Measurements from ENCODE around the gene EYS. TPM values are rescaled to one million over a fixed set of nuclear protein-coding genes. Genes with fewer than 3 reads are reported as not detected.
"Not testable (repeated sequence)": the region's sequence is repeated elsewhere in the genome, so short reads cannot be mapped to it uniquely, and the experiment has no call there.

Gene EYS
- total RNA-seq, 2 donors from 2014 or later: not detected

DNA sequence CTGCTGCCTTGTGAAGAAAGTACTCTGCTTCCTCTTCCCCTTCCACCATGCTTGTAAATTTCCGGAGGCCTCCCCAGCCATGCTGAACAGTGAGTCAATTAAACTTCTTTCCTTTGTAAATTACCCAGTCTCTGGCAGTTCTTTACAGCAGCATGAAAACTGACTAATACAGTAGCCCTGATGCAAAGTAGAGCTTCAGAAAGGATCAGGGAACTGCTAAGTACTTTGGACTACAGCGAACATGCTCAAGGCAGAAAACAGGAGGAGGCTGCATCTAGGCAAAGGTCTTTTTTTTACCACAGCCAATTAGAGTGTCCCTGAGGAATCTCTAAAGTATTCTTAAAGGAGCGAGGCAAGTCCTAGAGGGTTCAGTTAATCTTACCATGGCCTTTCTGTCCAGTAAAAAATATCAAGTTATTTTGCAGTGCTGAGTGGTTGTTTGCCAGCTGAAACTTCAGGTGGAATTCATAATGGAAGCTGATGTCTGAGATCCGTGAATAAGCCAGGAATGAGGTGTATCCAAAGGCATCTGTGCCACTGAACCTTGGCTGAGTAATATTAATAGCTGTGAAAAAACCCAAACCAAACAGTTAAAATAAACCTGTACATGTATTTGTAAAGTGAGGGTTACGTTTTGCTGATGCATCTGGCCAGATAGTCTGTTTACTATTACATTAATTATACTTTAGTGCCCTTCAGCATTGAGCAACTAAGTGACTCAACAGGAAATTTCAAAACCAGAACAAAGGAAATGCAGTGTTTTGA lies 1901.0 kb downstream of the EYS start:
- H3K4me1 Mint-ChIP-seq: no peaks in the 10 kb centered on the region
- no peak overlapping the region for H3K27ac Mint-ChIP-seq
- no peaks in the 10 kb centered on the region for H3K9me3 Mint-ChIP-seq
- no peak for ATAC-seq (replicated peaks)
- peaks cover 3% of the 10 kb centered on the region for H3K27me3 Mint-ChIP-seq
- H3K36me3 Mint-ChIP-seq (ENCODE audit: low read depth): no peaks in the 10 kb centered on the region
- no peak overlapping the region for H3K4me3 Mint-ChIP-seq

DNA sequence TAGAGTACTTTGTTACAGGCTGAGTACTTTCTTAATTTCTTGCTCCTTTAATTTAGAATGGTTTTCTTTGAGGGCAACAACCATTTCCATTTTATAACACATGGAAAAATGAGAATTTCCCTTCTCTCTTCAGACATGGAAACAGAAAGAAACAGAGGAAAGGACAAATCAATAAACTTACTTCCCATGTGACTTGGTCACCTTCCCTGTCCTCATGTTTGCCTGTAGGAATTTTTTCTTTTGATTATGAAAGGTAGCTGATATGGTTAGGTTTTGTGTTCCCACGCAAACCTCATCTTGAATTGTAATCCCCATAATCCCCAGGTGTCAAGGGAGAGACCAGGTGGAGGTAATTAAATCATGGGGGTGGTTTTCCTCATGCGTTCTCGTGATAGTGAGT lies 1901.7 kb downstream of the EYS start:
- Mint-ChIP-seq H3K36me3 (ENCODE audit: low read depth) (no peaks in the 10 kb centered on the region), H3K27ac (no peak overlapping the region), H3K4me3 (no peak overlapping the region), H3K4me1 (no peaks in the 10 kb centered on the region), H3K27me3 (no peaks in the 10 kb centered on the region), H3K9me3 (no peaks in the 10 kb centered on the region)
- no peak for ATAC-seq (replicated peaks)

DNA sequence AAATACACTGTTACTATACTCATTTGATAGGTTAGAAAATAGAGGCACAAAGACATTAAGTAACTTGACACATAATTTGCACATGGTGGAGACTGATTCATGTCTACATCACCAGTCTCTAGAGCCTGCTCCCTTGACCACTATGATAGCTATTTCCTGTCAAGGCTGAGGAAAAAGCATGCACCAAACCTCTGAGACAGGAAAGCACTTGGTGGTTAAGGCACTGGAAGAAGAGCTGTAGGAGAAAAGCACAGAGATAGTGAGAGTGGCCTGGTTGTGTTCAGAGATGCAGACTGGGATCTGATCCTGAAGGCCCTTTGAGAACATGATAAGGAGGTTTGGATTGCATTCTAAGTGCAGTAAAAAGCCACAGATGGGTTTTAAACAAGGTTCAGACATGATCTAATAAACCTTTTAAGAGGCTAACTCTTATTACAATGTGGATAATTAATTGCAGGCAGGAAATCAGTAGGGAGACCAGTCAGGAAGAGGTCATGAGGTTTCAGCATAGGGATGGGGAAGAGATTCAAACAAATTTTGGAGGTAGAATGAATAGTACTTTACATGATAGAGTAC lies 1902.6 kb downstream of the EYS start:
- Mint-ChIP-seq H3K9me3 (no peaks in the 10 kb centered on the region), H3K27ac (no peak overlapping the region), H3K4me3 (no peak overlapping the region), H3K27me3 (peaks cover 3% of the 10 kb centered on the region), H3K4me1 (no peaks in the 10 kb centered on the region), H3K36me3 (ENCODE audit: low read depth) (no peaks in the 10 kb centered on the region)
- ATAC-seq (replicated peaks): no peak

DNA sequence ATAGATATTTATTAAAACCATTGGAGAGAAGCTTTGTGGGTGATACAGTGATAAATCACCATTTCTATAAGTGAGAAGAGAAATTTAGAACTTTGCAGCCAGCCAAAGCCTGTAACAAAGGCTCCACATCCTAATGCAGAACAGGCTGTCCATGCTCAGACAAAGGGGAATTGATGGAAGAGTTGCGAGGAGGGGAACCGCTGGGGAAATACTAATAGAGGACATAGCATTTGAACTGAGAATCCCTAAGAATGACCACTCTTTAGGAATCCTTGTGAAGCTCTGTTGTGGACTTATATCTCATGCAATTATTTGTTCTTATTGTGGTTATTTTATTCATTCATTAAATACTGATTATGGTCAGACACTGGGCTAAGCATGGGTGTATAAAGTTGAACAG lies 1903.7 kb downstream of the EYS start:
- H3K4me1 Mint-ChIP-seq: no peaks in the 10 kb centered on the region
- H3K36me3 Mint-ChIP-seq (ENCODE audit: low read depth): no peaks in the 10 kb centered on the region
- no peaks in the 10 kb centered on the region for H3K9me3 Mint-ChIP-seq
- H3K27ac Mint-ChIP-seq: no peak overlapping the region
- no peak overlapping the region for H3K4me3 Mint-ChIP-seq
- H3K27me3 Mint-ChIP-seq: peaks cover 3% of the 10 kb centered on the region
- ATAC-seq (replicated peaks): no peak

DNA sequence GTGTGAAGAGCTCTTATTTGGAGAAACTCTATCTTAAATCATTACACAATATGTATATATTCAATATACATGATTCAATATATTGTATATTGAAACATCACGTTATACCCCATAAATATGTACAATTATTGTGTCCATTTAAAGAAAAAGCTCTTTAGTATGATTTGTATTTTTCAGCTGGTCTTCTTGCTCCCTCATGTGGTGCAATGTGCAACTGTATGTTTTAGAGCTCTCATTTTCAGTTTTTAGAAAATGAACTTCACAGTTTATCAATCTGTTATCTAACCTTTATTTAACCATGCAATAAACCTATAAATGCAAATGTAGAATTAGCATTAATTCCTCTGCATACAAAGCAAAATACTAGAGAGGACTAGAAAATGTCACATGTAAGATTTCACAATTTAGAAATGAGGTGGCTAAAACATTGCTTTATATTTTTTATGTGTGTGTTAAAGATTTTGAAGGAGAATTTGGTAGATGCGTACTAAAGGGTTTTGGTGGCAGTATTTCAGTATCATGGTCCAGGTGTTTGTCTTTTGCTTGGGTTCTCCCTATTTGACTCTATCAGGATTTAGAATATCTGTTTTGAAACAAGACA lies 1904.3 kb downstream of the EYS start:
- Mint-ChIP-seq H3K4me3 (no peak overlapping the region), H3K9me3 (no peaks in the 10 kb centered on the region), H3K27me3 (peaks cover 3% of the 10 kb centered on the region), H3K4me1 (no peaks in the 10 kb centered on the region), H3K36me3 (ENCODE audit: low read depth) (no peaks in the 10 kb centered on the region), H3K27ac (no peak overlapping the region)
- no peak for ATAC-seq (replicated peaks)

DNA sequence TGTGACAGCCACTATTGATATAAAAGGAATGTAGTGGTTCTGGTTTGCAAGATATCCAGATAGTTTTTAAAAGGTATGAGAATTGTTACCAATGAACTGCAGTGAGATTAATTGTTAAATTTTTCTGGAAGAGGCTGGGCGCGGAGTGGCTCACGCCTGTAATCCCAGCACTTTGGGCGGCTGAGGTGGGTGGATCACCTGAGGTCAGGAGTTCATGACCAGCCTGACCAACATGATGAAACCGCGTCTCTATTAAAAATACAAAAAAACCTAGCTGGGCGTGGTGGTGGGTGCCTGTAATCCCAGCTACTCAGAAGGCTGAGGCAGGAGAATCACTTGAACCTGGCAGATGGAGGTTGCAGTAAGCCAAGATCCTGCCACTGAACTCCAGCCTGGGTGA lies 1906.6 kb downstream of the EYS start:
- not testable (repeated sequence) for H3K27me3 Mint-ChIP-seq; H3K36me3 Mint-ChIP-seq (ENCODE audit: low read depth); H3K9me3 Mint-ChIP-seq; H3K27ac Mint-ChIP-seq; H3K4me1 Mint-ChIP-seq; H3K4me3 Mint-ChIP-seq; ATAC-seq (replicated peaks)

DNA sequence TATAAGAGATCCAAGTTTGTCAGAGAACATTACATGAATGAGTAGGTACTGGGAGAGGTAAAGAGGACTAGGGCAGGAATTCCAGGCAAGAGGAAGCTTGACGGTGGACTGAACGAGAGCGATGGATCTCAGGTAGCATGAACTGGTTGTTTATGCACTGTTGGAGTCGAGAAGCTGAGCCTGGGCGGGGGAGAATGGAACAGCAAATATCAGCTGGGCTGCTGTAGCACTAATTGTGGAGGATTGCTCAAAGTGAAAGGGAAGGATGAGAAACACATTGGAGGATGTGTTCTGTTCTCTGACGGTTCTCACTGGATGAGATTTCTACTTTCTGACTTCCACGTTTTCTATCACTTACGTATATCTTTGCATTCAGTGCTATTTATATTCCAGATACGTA lies 1907.2 kb downstream of the EYS start:
- Mint-ChIP-seq H3K36me3 (ENCODE audit: low read depth) (no peaks in the 10 kb centered on the region), H3K9me3 (no peaks in the 10 kb centered on the region), H3K27me3 (peaks cover 9% of the 10 kb centered on the region), H3K4me1 (no peaks in the 10 kb centered on the region), H3K4me3 (no peak overlapping the region), H3K27ac (no peak overlapping the region)
- no peak for ATAC-seq (replicated peaks)

DNA sequence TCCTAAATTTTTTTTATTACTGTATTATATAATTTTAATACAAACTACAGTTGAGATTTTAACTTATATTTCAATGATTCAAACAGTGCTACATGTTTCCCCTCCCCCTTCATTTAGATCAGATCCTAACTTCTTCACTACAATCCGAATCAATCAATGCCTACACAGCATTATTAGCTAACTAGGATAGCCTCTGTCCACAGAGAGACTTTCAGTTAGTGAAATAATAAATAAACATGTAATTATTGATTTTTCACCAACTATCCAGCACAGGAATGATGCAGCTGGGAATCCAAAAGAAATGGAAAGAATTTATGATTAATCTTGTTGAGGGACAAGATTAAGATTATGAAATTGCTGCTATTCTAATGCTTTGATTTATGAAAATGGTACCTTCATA lies 1907.7 kb downstream of the EYS start:
- Mint-ChIP-seq H3K27me3 (peaks cover 11% of the 10 kb centered on the region), H3K4me1 (no peaks in the 10 kb centered on the region), H3K4me3 (no peak overlapping the region), H3K36me3 (ENCODE audit: low read depth) (no peaks in the 10 kb centered on the region), H3K27ac (no peak overlapping the region), H3K9me3 (no peaks in the 10 kb centered on the region)
- no peak for ATAC-seq (replicated peaks)

DNA sequence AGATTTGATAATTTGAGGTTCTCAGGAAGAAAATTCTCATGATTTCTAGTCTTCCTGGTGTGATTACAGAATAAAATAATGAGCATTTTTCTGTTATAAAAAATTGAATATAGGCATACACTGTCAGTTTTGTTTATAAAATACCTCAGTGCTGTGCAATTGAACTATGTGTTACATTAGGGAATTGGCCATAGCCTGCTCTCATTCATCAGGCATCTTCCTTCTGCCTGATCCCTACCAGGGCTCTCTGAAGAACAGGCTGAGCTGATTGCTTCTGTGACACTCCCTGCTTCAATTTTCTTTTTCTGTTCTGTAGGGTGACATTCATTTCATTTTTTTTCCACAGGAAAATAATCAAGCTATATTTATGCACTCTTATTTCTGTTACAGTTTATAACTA lies 1908.6 kb downstream of the EYS start:
- Mint-ChIP-seq H3K27ac (no peak overlapping the region), H3K36me3 (ENCODE audit: low read depth) (no peaks in the 10 kb centered on the region), H3K4me1 (no peaks in the 10 kb centered on the region), H3K27me3 (peaks cover 11% of the 10 kb centered on the region), H3K4me3 (no peak overlapping the region), H3K9me3 (no peaks in the 10 kb centered on the region)
- no peak for ATAC-seq (replicated peaks)

DNA sequence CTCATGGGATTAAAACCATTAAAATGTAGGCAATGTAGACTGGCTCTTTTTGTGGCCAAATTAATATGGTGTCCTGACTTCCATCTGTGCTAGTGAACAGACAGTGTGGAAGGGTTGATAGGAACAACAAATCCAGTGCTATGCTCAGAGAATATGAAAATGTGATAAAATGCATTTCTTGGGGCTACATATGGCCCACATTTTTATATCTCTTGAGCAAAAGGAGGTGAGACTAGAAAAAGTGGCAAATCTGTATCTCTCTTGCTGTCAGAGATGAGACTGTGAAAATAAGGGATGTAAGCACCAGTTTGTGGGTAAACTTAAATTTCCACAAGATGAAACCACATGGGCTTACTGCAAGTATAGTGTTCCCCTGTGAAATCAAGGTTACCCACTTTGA lies 1909.3 kb downstream of the EYS start:
- peaks cover 14% of the 10 kb centered on the region for H3K27me3 Mint-ChIP-seq
- no peak for ATAC-seq (replicated peaks)
- no peak overlapping the region for H3K4me3 Mint-ChIP-seq
- no peaks in the 10 kb centered on the region for H3K36me3 Mint-ChIP-seq (ENCODE audit: low read depth)
- H3K9me3 Mint-ChIP-seq: no peaks in the 10 kb centered on the region
- no peaks in the 10 kb centered on the region for H3K4me1 Mint-ChIP-seq
- H3K27ac Mint-ChIP-seq: no peak overlapping the region

DNA sequence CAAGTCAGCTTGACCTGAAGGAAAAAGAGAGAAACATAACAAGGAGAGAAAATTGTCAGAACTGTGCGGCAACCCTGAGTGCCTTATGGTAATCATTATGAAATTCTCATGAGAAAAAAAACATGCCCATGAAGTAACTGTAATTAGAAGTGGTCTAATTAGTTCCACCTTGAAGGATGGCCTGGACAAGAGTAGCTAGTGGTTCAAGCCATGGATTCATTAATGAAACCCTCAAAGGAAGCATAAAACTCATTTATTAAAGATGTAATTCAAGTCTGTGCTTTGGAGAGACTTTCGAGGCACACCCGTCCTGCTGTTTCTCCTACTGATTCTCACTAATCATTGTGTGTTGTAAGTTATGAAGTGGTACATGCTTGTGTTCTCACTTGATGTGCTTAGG lies 1911.2 kb downstream of the EYS start:
- no peaks in the 10 kb centered on the region for H3K9me3 Mint-ChIP-seq
- H3K27ac Mint-ChIP-seq: no peak overlapping the region
- peaks cover 14% of the 10 kb centered on the region for H3K27me3 Mint-ChIP-seq
- H3K36me3 Mint-ChIP-seq (ENCODE audit: low read depth): no peaks in the 10 kb centered on the region
- no peak overlapping the region for H3K4me3 Mint-ChIP-seq
- ATAC-seq (replicated peaks): no peak
- H3K4me1 Mint-ChIP-seq: no peaks in the 10 kb centered on the region

DNA sequence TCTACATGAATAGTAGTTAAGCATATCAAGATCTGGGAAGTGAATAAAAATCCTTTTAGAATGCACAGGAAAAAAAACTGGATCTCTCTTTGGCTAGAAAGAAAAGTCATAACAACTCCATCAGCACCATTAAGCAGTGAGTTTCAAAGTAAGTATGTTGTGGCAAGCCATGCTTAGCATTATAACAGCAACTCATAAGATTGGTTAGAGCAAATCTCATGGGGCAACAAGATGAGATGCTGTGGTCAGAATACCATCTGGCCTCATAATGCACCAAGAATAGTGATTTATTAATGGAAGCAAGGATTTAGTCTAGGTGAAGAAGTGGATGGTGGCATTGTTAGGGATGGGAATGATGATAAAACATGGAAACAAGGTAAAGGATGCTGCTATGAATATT lies 1912.0 kb downstream of the EYS start:
- no peak for ATAC-seq (replicated peaks)
- Mint-ChIP-seq H3K36me3 (ENCODE audit: low read depth) (no peaks in the 10 kb centered on the region), H3K4me3 (no peak overlapping the region)

DNA sequence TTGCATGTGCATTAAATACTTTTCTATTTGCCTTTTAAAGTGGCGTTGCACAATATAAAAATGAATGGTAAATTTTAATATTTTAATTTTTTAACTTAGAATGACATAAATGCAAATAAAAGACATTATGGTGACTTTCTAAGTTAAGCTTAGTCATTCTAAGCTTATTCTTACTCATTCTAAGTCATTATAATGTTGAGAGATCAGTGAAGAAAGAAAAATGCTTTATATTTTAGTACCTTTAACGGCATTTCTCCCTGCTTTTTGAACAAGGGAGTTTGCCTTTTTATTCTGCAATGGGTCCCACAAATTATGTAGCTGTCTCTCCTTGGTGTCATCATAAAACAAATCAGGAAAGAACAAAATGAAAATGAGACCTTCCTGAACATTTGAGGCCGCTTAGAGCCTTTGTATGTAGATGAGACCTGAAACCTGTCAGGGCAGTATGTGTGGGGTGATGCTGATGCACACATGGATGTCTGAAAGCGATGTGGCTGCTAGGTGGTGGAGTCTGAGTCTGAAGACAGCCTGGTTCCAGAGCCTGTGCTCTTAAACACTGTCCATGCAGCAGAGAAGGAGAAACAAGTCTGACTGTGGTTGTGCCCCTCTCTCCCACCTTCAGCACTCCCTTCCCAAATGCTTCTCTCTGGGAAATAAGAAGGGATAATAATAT lies 1913.4 kb downstream of the EYS start:
- no peaks in the 10 kb centered on the region for H3K9me3 Mint-ChIP-seq
- H3K27me3 Mint-ChIP-seq: peaks cover 11% of the 10 kb centered on the region
- no peaks in the 10 kb centered on the region for H3K36me3 Mint-ChIP-seq (ENCODE audit: low read depth)
- no peak overlapping the region for H3K4me3 Mint-ChIP-seq
- no peak overlapping the region for H3K27ac Mint-ChIP-seq
- no peak for ATAC-seq (replicated peaks)
- H3K4me1 Mint-ChIP-seq: no peaks in the 10 kb centered on the region

More for the DNA sequence above, 1912.0 kb downstream of the EYS start:
- H3K27me3 Mint-ChIP-seq: peaks cover 14% of the 10 kb centered on the region
- no peaks in the 10 kb centered on the region for H3K4me1 Mint-ChIP-seq
- H3K27ac Mint-ChIP-seq: no peak overlapping the region
- H3K9me3 Mint-ChIP-seq: no peaks in the 10 kb centered on the region

DNA sequence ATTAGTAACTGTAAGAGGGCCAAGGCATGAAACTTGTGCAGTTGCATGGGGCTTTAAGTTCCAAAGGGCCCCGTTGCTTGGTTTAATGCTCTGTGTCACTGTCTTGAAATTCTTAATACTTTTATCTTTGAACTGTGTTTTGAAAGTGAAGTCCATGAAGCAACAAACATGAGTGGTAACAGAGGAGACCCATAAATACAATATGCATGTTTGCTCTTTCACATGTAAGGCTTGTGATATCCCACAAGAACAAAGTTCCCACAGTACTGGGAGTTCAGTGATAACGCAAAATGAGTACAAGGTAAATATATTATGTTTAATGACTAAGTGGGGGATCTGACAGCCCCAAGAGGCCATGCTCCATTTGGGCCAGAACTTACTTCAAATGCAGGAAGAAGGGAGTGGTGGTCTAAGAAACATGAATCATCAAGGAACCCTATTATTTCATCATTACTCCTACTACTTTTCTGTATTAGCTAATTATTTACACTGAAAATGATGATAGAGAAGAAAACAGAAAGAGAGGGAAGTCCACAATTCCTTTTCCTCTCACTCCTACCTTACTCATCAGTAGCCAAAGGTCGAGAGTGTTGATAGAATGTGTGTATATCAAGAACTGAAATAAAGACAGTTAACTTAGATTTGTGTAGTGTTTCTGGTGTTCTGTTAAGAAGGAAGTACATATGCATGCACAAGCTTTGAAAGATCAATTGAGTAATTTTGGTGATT lies 1914.1 kb downstream of the EYS start:
- Mint-ChIP-seq H3K36me3 (ENCODE audit: low read depth) (no peaks in the 10 kb centered on the region), H3K27ac (no peak overlapping the region), H3K27me3 (peaks cover 11% of the 10 kb centered on the region), H3K9me3 (no peaks in the 10 kb centered on the region), H3K4me3 (no peak overlapping the region), H3K4me1 (no peaks in the 10 kb centered on the region)
- ATAC-seq (replicated peaks): no peak

All from activated T-helper 17 cell treated with anti-CD3 and anti-CD28 coated beads, Interleukin-2, amount 50 U/mL, for 72 hours (primary cell).